Measurements from ENCODE around the gene INPP5E.

DNA sequence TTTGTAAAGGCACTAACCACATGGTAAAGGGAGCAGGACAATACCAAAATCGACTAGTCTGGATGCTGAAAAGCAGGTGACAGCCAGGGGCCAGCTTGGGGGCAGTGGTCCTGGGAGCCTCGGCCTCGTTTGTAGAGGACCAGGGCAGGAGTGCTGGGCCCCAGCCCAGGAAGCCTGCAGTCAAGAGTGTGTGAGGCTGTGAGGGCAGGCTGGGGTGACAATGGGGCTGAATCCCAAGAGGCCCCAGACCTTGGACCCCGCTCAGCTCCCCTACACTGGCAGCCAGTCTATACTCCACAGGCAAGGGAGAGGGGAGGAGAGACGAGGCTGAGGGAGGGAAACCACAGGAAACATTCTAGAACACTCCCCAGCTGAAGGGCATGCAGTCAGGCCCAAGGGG lies 2.6 kb upstream of the INPP5E start:
- no peak for TF ChIP-seq POLR2AphosphoS5 (IDR thresholded peaks at IDR 0.05; ENCODE audit: low read depth, low read length)
- TF ChIP-seq TAF1 (IDR thresholded peaks at IDR 0.05; ENCODE audit: low read depth, low read length) = no peak
- TF ChIP-seq PAX5 (IDR thresholded peaks at IDR 0.05; ENCODE audit: insufficient read depth, low read length, severe bottlenecking) = no peak
